GM21576 (cell line): ENCODE measurements around the gene CTSL.

Experiments
- ATAC-seq: cut with Tn5 transposase; IDR thresholded peaks from one replicate; pipeline ENCODE4 v1.9.1; 2021; ENCODE audit warnings: mild to moderate bottlenecking, moderate library complexity; ENCODE audit not compliant: unreplicated experiment

The CTSL gene

GRCh38 chr9:87699835-87700234, 26.1 kb upstream of the CTSL start:
- no peak for ATAC-seq

- ATAC-seq = no peak
Measured at GRCh38 chr9:87701491-87701890, 24.4 kb upstream of the CTSL start.

- no peak for ATAC-seq
Measured at GRCh38 chr9:87701931-87702421, 23.9 kb upstream of the CTSL start.

- ATAC-seq = no peak
Measured at GRCh38 chr9:87702921-87703320, 23.0 kb upstream of the CTSL start.

GRCh38 chr9:87703636-87704276, 22.2 kb upstream of the CTSL start:
- ATAC-seq = no peak

GRCh38 chr9:87704342-87704741, 21.6 kb upstream of the CTSL start:
- ATAC-seq = no peak

- no peak for ATAC-seq
Measured at GRCh38 chr9:87706066-87706739, 19.7 kb upstream of the CTSL start.

- ATAC-seq = no peak
Measured at GRCh38 chr9:87707805-87708506, 18.0 kb upstream of the CTSL start.

- no peak for ATAC-seq
Measured at GRCh38 chr9:87708546-87708945, 17.4 kb upstream of the CTSL start.

GRCh38 chr9:87708986-87709728, 16.8 kb upstream of the CTSL start:
- ATAC-seq = no peak

GRCh38 chr9:87710443-87710842, 15.5 kb upstream of the CTSL start:
- ATAC-seq = no peak

GRCh38 chr9:87711857-87712800, 13.8 kb upstream of the CTSL start:
- ATAC-seq = no peak

- ATAC-seq = no peak
Measured at GRCh38 chr9:87712801-87713277, 13.1 kb upstream of the CTSL start.

GRCh38 chr9:87713278-87713987, 12.5 kb upstream of the CTSL start:
- ATAC-seq = no peak

GRCh38 chr9:87713988-87714330, 12.0 kb upstream of the CTSL start:
- no peak for ATAC-seq

GRCh38 chr9:87714819-87715218, 11.1 kb upstream of the CTSL start:
- no peak for ATAC-seq

- ATAC-seq = no peak
Measured at GRCh38 chr9:87716141-87716540, 9.8 kb upstream of the CTSL start.

GRCh38 chr9:87717456-87717855, 8.5 kb upstream of the CTSL start:
- ATAC-seq = no peak

- ATAC-seq = no peak
Measured at GRCh38 chr9:87718231-87718630, 7.7 kb upstream of the CTSL start.
